VCaP (cell line): Measurements from ENCODE around the gene TRIM71.

Experiments used
- H3K27ac ChIP-seq: fragments of 450-650 bp; 2 replicates; pipeline ENCODE4 v1.5.1; 2017
- CTCF ChIP-seq: fragments of 450-650 bp; conservative IDR thresholded peaks from 2 replicates; pipeline ENCODE4 v1.5.1; 2017; ENCODE audit warnings: mild to moderate bottlenecking, moderate library complexity

The TRIM71 gene

GRCh38 chr3:32870373-32871095, 52.7 kb downstream of the TRIM71 start:
- TF ChIP-seq CTCF: no peak
- peak overlapping the region; percentile 90; the same call in 1 of the 2 replicates for H3K27ac ChIP-seq

GRCh38 chr3:32871273-32871672, 53.5 kb downstream of the TRIM71 start:
- TF ChIP-seq CTCF: no peak
- peak overlapping the region; percentile 90 for H3K27ac ChIP-seq

- peak overlapping the region; percentile 90 for H3K27ac ChIP-seq
- TF ChIP-seq CTCF: no peak
Observed at GRCh38 chr3:32872487-32873382, 54.9 kb downstream of the TRIM71 start.

GRCh38 chr3:32873531-32874130, 55.8 kb downstream of the TRIM71 start:
- TF ChIP-seq CTCF: peak; percentile 49
- H3K27ac ChIP-seq: peak overlapping the region; percentile 90

- no peak for TF ChIP-seq CTCF
Observed at GRCh38 chr3:32876920-32877319, 59.1 kb downstream of the TRIM71 start.

GRCh38 chr3:32877598-32877997, 59.8 kb downstream of the TRIM71 start:
- no peak overlapping the region for H3K27ac ChIP-seq
- TF ChIP-seq CTCF: no peak

More at GRCh38 chr3:32876920-32877319, 59.1 kb downstream of the TRIM71 start:
- no peak overlapping the region for H3K27ac ChIP-seq

GRCh38 chr3:32880225-32880624, 62.4 kb downstream of the TRIM71 start:
- no peak overlapping the region for H3K27ac ChIP-seq
- no peak for TF ChIP-seq CTCF
